GM12874 (cell line): ENCODE data around the gene FAM98C.

Experiments
- CTCF ChIP-seq: IDR thresholded peaks from 2 replicates; pipeline ENCODE4 v1.5.1; 2011; ENCODE audit warnings: low read depth, mild to moderate bottlenecking, control low read depth, low read length, moderate library complexity; ENCODE audit not compliant: insufficient read depth

FAM98C gene

GRCh38 chr19:38449518-38449917 lies 46.6 kb downstream of the FAM98C start:
- no peak for TF ChIP-seq CTCF

GRCh38 chr19:38451036-38451435 lies 48.1 kb downstream of the FAM98C start:
- no peak for TF ChIP-seq CTCF

- no peak for TF ChIP-seq CTCF
Observed at GRCh38 chr19:38451629-38452028, 48.7 kb downstream of the FAM98C start.

- no peak for TF ChIP-seq CTCF
Observed at GRCh38 chr19:38452430-38453366, 49.8 kb downstream of the FAM98C start.

- no peak for TF ChIP-seq CTCF
Observed at GRCh38 chr19:38453596-38453995, 50.7 kb downstream of the FAM98C start.

- no peak for TF ChIP-seq CTCF
Observed at GRCh38 chr19:38455031-38455430, 52.1 kb downstream of the FAM98C start.

GRCh38 chr19:38457202-38457601 lies 54.3 kb downstream of the FAM98C start:
- no peak for TF ChIP-seq CTCF
